ENCODE measurements around the gene SHKBP1.

DNA sequence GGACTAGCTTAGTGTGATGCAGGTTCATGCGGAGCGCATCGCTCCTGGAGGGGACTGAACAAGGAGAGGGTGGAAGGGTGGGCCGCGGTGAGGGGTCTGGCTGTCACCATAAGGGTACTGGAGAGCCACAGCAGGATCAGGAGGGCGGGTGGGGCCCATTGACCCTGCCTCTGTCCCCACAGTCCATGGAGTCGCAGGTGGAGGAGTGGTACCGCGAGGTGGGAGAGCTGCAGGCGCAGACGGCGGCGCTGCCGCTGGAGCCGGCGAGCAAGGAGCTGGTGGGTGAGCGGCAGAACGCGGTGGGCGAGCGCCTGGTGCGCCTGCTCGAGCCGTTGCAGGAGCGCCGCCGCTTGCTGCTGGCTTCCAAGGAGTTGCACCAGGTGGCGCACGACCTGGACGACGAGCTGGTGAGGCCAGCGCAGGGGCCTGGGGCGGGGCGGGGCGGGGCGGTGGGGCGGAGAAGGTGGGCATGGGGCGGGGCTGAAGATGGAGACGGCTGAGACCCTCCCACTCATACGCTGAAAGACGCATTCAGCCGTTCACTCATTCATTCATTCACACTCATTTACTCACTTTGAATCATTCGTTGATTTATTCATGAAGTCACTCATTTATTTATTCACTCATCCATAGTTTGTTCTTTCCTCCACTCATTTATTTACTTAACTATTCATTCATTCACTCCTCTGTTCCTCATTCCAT lies 27.5 kb upstream of the SHKBP1 start:
- TF ChIP-seq, protein P1, sequence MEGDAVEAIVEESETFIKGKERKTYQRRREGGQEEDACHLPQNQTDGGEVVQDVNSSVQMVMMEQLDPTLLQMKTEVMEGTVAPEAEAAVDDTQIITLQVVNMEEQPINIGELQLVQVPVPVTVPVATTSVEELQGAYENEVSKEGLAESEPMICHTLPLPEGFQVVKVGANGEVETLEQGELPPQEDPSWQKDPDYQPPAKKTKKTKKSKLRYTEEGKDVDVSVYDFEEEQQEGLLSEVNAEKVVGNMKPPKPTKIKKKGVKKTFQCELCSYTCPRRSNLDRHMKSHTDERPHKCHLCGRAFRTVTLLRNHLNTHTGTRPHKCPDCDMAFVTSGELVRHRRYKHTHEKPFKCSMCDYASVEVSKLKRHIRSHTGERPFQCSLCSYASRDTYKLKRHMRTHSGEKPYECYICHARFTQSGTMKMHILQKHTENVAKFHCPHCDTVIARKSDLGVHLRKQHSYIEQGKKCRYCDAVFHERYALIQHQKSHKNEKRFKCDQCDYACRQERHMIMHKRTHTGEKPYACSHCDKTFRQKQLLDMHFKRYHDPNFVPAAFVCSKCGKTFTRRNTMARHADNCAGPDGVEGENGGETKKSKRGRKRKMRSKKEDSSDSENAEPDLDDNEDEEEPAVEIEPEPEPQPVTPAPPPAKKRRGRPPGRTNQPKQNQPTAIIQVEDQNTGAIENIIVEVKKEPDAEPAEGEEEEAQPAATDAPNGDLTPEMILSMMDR (conservative IDR thresholded peaks at IDR 0.05; ENCODE audit: low read length) = peak; percentile 65
- TF ChIP-seq EZH2phosphoT487 (IDR thresholded peaks at IDR 0.05; ENCODE audit: borderline replicate concordance, low read depth, low read length) = no peak
